Choroid plexus epithelial cell (primary cell): ENCODE measurements around the gene PLAAT2.

ENCODE experiments used
- DNase-seq: peaks from one replicate; pipeline ENCODE4 v3.0.0-alpha.2; 2010; ENCODE audit warnings: low read depth
- H3K4me3 ChIP-seq: 2 replicates; pipeline ENCODE4 v1.5.1; 2011; ENCODE audit warnings: low read depth, mild to moderate bottlenecking, control low read depth, low read length, moderate library complexity
- TF ChIP-seq, protein P1 (sequence below): conservative IDR thresholded peaks from 2 replicates; pipeline ENCODE4 v1.5.1; 2011; ENCODE audit warnings: low read depth, mild to moderate bottlenecking, control low read depth, inconsistent platforms, low read length, moderate library complexity

The PLAAT2 gene

DNA sequence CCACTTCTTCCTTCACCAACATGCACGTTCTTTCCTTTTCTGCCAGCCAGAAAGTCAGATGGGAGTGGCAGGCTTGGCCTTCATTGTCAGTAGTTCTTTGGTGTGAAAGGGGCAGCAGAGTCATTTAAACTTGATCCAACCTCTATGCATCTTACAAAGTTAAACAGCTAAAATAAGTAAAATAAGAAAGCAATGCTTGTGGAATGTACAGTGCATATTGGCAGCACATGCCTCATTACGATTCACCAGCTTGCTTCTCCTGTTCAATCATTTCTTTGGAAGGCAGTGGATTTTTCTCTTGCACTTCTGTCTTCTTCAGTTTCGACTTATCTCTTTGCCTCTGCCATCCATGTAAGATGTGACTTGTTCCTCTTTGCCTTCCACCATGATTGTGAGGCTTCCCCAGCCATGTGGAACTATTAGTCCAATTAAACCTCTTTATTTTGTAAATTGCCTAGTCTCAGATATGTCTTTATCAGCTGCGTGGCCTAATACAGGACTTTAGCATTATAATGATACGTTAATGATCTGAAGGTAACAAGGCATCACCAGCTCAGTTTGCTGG lies 42.5 kb downstream of the PLAAT2 start:
- TF ChIP-seq, protein P1, sequence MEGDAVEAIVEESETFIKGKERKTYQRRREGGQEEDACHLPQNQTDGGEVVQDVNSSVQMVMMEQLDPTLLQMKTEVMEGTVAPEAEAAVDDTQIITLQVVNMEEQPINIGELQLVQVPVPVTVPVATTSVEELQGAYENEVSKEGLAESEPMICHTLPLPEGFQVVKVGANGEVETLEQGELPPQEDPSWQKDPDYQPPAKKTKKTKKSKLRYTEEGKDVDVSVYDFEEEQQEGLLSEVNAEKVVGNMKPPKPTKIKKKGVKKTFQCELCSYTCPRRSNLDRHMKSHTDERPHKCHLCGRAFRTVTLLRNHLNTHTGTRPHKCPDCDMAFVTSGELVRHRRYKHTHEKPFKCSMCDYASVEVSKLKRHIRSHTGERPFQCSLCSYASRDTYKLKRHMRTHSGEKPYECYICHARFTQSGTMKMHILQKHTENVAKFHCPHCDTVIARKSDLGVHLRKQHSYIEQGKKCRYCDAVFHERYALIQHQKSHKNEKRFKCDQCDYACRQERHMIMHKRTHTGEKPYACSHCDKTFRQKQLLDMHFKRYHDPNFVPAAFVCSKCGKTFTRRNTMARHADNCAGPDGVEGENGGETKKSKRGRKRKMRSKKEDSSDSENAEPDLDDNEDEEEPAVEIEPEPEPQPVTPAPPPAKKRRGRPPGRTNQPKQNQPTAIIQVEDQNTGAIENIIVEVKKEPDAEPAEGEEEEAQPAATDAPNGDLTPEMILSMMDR, result no peak
- DNase-seq, result peak; percentile 48
- H3K4me3 ChIP-seq, result no peak overlapping the region

DNA sequence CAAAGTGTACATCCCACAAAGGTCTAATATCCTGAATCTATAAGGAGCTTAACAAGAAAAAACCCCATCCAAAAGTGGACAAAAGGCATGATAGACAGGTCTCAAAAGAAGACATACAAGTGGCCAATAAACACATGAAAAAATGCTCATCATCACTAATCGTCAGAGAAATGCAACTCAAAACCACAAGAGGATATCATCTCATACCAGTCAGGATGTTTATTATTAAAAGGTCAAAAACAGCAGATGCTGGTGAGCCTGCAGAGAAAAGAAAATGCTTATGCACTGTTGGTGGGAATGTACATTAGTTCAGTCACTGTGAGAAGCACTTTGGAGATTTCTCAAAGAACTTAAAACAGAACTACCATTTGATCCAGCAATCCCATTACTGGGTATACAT lies 44.6 kb downstream of the PLAAT2 start:
- TF ChIP-seq, protein P1, result no peak
- H3K4me3 ChIP-seq, result no peak overlapping the region
- peak; percentile 96 for DNase-seq

DNA sequence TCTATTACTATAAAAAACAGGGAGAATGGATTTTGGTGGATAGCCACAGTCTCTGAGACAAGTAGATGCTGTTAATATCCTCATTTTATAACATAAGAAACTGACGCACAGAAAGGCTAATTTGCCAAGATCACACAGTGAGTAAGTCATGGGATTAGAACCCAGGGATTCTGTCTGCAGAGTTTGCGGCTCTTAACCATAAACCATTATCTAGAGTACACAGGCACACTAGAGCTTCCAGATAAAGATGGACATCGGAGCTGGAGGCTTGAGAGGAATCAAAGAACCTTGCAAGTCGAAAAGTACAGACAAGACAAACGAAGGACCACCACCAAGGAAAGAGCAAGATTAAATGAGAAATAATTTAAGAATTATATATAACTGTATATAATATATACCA lies 46.0 kb downstream of the PLAAT2 start:
- DNase-seq, result no peak
- no peak overlapping the region for H3K4me3 ChIP-seq
- TF ChIP-seq, protein P1, result no peak

DNA sequence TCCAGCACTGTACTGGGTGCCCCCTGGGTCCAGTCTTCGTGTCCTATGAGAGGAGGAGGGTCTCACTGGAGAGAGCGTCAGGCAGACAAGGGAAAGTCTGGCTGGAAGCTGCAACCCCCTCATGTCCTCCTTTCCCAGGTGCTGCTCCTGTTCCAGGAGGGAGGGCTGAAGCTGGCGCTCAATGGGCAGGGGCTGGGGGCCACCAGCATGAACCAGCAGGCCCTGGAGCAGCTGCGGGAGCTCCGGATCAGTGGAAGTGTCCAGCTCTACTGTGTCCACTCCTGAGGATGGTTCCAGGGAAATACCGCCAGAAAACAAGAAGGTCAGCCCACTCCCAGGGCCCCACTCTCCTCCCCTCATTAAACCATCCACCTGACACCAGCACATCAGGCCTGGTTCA lies 47.1 kb downstream of the PLAAT2 start:
- TF ChIP-seq, protein P1, result no peak
- no peak overlapping the region for H3K4me3 ChIP-seq
- no peak for DNase-seq

DNA sequence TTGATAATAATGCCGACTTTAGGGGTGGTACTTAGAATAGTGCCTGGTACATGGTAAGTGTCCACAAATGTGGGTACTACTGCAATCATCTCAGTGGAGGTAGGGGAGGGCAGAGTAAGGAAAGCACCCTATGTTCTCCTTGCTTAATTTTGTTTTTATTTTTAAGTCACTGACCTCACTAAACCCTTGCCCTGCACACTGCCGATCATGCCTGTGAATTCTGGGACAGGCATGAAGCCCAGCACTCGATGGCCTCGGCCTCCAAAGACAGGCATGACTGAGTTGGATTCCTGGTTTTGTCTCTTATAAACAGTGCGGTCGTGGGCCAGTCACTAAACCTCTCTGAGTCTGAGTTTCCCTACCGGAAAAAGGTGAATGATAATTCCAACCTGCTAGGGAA lies 50.4 kb downstream of the PLAAT2 start:
- TF ChIP-seq, protein P1, result no peak
- no peak for DNase-seq
- no peak overlapping the region for H3K4me3 ChIP-seq

DNA sequence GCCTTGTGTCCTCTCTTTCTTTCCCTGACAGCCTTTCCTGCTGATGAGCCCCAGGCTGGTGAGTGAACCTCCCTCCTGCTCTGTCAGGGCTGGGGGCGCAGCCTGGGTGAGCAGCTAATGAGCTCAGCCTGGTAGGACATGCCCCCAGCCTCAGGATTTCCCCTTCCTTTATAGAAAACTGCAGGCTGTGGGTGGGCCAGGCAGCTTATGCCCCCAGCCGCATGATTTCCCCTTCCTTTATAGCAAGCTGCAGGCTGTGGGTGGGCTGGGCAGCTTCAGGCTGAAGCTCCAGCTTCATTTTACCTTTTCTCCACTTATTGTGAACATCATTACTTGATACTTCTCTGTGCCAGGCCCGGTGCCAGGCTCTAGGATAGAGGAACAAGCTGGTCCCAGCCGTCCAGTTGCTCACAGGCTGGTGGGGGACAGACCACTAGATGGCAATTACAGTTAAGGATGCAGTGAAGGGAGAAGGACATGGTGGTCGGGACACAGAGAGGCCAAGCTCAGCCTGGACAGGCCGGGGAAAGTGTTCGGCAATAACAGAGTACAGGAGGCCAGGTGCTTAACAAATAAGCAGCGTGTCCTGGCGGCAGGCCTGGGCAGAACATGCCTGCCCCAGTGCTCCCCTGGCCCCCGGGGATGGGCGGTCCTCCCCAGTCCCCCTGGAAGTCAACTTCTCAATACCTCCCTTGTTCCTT lies 52.0 kb downstream of the PLAAT2 start:
- TF ChIP-seq, protein P1, result peak; percentile 15
- H3K4me3 ChIP-seq, result no peak overlapping the region
- DNase-seq, result no peak
